Motor neuron (in vitro differentiated cells): ENCODE data around the gene KLHL25. TPM values are rescaled to one million over a fixed set of nuclear protein-coding genes. Genes with fewer than 3 reads are reported as not detected.

Experiments used
- ATAC-seq, 8 experiments: fragments of 200-7000 bp; cut with Tn5 transposase; replicated peaks in 6 of 8; 2 replicates each; pipeline ENCODE4 v1.8.0; 2021; ENCODE audit warnings: mild to moderate bottlenecking in 8 of 8, moderate library complexity in 8 of 8
- H3K27ac ChIP-seq, 2 donors: fragments of 250-450 bp; sonication (Bioruptor Pico); 2 replicates each; pipeline ENCODE4 v1.9.0; 2021; ENCODE audit warnings: antibody characterized with exemption in 2 of 2, mild to moderate bottlenecking in 2 of 2, moderate library complexity in 1 of 2
- H3K4me1 ChIP-seq, 2 donors: fragments of 250-450 bp; sonication (Bioruptor Pico); replicated peaks in 1 of 2; 2 replicates each; pipeline ENCODE4 v1.6.1; 2021; ENCODE audit warnings: antibody characterized with exemption in 2 of 2, mild to moderate bottlenecking in 2 of 2, moderate library complexity in 1 of 2
- H3K4me3 ChIP-seq, 5 donors: fragments of 250-450 bp; sonication (Bioruptor Pico); 2 replicates each; pipeline ENCODE4 v1.9.0; 2021; ENCODE audit warnings: antibody characterized with exemption in 5 of 5, mild to moderate bottlenecking in 5 of 5, moderate library complexity in 4 of 5
- WGBS, 10 experiments: fragments of 450-650 bp; shearing (Covaris generic); methylation state at CpG; one replicate each; pipeline ENCODE4 v1.0.0; 2022; 5-methylcytosine and 5-hydroxymethylcytosine counted together
- in situ Hi-C, 9 experiments: fragments of 400-800 bp; cut with MboI; loops; one replicate each; pipeline ENCODE4 v1.15.0; 2021; ENCODE audit warnings: low sequenced_read_pairs in 9 of 9, low pct_unique_long_range_greater_than_20kb in 2 of 9; ENCODE audit not compliant: unreplicated experiment in 9 of 9
- total RNA-seq, 8 experiments: library from RNA; unstranded; fragments of 300-600 nt; gene quantifications; 2 replicates each; pipeline versions ENCODE4 v1.2.3 to v1.2.4, GENCODE V29; 2022

KLHL25 gene
- total RNA-seq, 8 experiments from 2014 or later, result 1.1 to 19.2 (median 8.5) TPM

- no peak overlapping the region for H3K27ac ChIP-seq
- WGBS, 10 experiments, result 0 to 81% (median 71%) methylated on average over 1 to 9 of the region's 14 CpGs; no CpG with 5 or more reads in 2 of the 10 experiments
- H3K4me1 ChIP-seq, result peaks cover 12 to 34% of the 10 kb centered on the region in 2 donors
- H3K4me3 ChIP-seq, result no peak overlapping the region
- in situ Hi-C loops, result loop anchor here in 6 of 9 experiments (10.0 to 25.0 kb wide), 2 partner anchors 91 to 94 kb away; no protein-coding TSS in a partner anchor
- peak in 5 of 8 experiments; percentile 55 to 85 (median 70) for ATAC-seq
Observed at GRCh38 chr15:85743392-85744055, 51.2 kb downstream of the KLHL25 start.

GRCh38 chr15:85742186-85742821 lies 52.4 kb downstream of the KLHL25 start:
- 0 to 100% (median 61%) methylated on average over 1 to 6 of the region's 8 CpGs; no CpG with 5 or more reads in 3 of the 10 experiments for WGBS, 10 experiments
- Histone ChIP-seq H3K4me1 (peaks cover 12 to 28% of the 10 kb centered on the region in 2 donors), H3K27ac (peak overlapping the region in 1 of 2 donors; percentile 32), H3K4me3 (no peak overlapping the region)
- in situ Hi-C loops, result loop anchor here in 6 of 9 experiments (10.0 to 25.0 kb wide), 2 partner anchors 92 to 95 kb away; no protein-coding TSS in a partner anchor
- ATAC-seq, result peak; percentile 66 to 95 (median 83)

- no peak for ATAC-seq
- Histone ChIP-seq H3K4me3 (no peak overlapping the region), H3K27ac (peak overlapping the region in 1 of 2 donors; percentile 32), H3K4me1 (peaks cover 12 to 28% of the 10 kb centered on the region in 2 donors)
- in situ Hi-C loops, result loop anchor here in 6 of 9 experiments (10.0 to 25.0 kb wide), 2 partner anchors 93 to 96 kb away; no protein-coding TSS in a partner anchor
- 60 to 100% (median 93%) methylated on average over 1 to 11 of the region's 11 CpGs; no CpG with 5 or more reads in 1 of the 10 experiments for WGBS, 10 experiments
Observed at GRCh38 chr15:85741662-85742061, 53.1 kb downstream of the KLHL25 start.

- H3K4me1 ChIP-seq, result peaks cover 12 to 25% of the 10 kb centered on the region in 2 donors
- H3K4me3 ChIP-seq, result no peak overlapping the region
- no peak overlapping the region for H3K27ac ChIP-seq
- WGBS, 10 experiments, result 87 to 100% (median 94%) methylated on average over 1 to 8 of the region's 20 CpGs; no CpG with 5 or more reads in 5 of the 10 experiments
- in situ Hi-C loops, result loop anchor here in 6 of 9 experiments (10.0 to 25.0 kb wide), 2 partner anchors 94 to 96 kb away; no protein-coding TSS in a partner anchor
- ATAC-seq, result no peak
Observed at GRCh38 chr15:85741021-85741421, 53.7 kb downstream of the KLHL25 start.

DNA sequence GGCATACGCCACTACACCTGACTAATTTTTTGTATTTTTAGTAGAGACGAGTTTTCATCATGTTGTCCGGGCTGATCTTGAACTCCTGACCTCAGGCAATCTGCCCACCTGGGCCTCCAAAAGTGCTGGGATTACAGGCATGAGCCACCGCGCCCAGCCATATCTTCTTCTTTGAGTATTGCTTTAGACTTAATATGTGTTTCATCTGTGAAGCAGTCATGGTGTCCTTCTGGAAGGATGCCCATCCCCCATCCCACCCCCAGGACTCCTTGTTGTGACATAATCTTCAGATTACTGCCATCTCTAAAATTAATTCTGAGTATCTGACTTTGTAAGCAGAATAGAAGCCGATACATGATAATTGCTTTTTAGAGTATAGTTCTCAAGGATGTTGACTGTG lies 57.7 kb downstream of the KLHL25 start:
- Histone ChIP-seq H3K4me3 (no peak overlapping the region), H3K4me1 (peaks cover 1 to 4% of the 10 kb centered on the region in 2 donors), H3K27ac (no peak overlapping the region)
- no peak for ATAC-seq
- 67 to 100% (median 94%) methylated on average over 1 to 6 of the region's 6 CpGs; no CpG with 5 or more reads in 1 of the 10 experiments for WGBS, 10 experiments
- in situ Hi-C loops, result loop anchor here in 8 of 9 experiments (10.0 to 25.0 kb wide), 2 partner anchors 98 to 100 kb away; no protein-coding TSS in a partner anchor

- in situ Hi-C loops, result loop anchor here in 8 of 9 experiments (10.0 to 25.0 kb wide), 2 partner anchors 101 to 104 kb away; no protein-coding TSS in a partner anchor
- Histone ChIP-seq H3K27ac (no peak overlapping the region), H3K4me1 (no peaks in the 10 kb centered on the region), H3K4me3 (no peak overlapping the region)
- no peak for ATAC-seq
Observed at GRCh38 chr15:85733416-85733815, 61.3 kb downstream of the KLHL25 start.

- Histone ChIP-seq H3K4me1 (no peaks in the 10 kb centered on the region), H3K4me3 (no peak overlapping the region), H3K27ac (no peak overlapping the region)
- ATAC-seq, result peak; percentile 56 to 95 (median 70)
- in situ Hi-C loops, result loop anchor here in 8 of 9 experiments (10.0 to 25.0 kb wide), 2 partner anchors 105 to 107 kb away; no protein-coding TSS in a partner anchor
- 0 to 50% (median 2%) methylated on average over 1 to 5 of the region's 5 CpGs; no CpG with 5 or more reads in 2 of the 10 experiments for WGBS, 10 experiments
Observed at GRCh38 chr15:85730001-85730820, 64.5 kb downstream of the KLHL25 start.

DNA sequence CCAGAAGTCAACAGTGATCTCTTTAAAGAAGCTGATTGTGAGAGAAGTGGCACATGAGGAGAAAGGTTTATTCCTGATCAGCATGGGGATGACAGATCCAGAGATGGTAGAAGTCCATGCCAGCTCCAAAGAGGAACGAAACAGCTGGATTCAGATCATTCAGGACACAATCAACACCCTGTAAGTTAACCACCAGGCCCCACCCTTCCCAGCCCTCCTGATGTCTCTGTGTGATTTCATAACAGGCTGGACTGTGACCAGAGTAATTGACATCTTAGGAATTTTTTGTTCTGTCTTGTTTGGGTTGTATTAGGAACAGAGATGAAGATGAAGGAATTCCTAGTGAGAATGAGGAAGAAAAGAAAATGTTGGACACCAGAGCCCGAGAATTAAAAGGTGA lies 67.7 kb downstream of the KLHL25 start:
- ATAC-seq, result peak in 2 of 8 experiments; percentile 58 to 65
- no peak overlapping the region for H3K4me3 ChIP-seq
- in situ Hi-C loops, result loop anchor here in 5 of 9 experiments (25.0 kb wide), 1 partner anchor 110 kb away; no protein-coding TSS in a partner anchor
- no peaks in the 10 kb centered on the region for H3K4me1 ChIP-seq
- H3K27ac ChIP-seq, result no peak overlapping the region
- 15 to 100% (median 73%) methylated on average over 1 to 2 of the region's 2 CpGs; no CpG with 5 or more reads in 3 of the 10 experiments for WGBS, 10 experiments

GRCh38 chr15:85726454-85726853 lies 68.3 kb downstream of the KLHL25 start:
- WGBS, 10 experiments, result 13 to 100% (median 80%) methylated on average over 1 to 2 of the region's 2 CpGs; no CpG with 5 or more reads in 1 of the 10 experiments
- Histone ChIP-seq H3K4me1 (no peaks in the 10 kb centered on the region), H3K27ac (no peak overlapping the region), H3K4me3 (no peak overlapping the region)
- in situ Hi-C loops, result loop anchor here in 5 of 9 experiments (25.0 kb wide), 1 partner anchor 111 kb away; no protein-coding TSS in a partner anchor
- no peak for ATAC-seq

GRCh38 chr15:85725564-85725963 lies 69.2 kb downstream of the KLHL25 start:
- in situ Hi-C loops, result loop anchor here in 5 of 9 experiments (25.0 kb wide), 1 partner anchor 112 kb away; no protein-coding TSS in a partner anchor
- H3K4me1 ChIP-seq, result no peaks in the 10 kb centered on the region
- ATAC-seq, result no peak
- H3K27ac ChIP-seq, result no peak overlapping the region
- WGBS, 10 experiments, result 14 to 100% (median 92%) methylated on average over 1 to 3 of the region's 4 CpGs; no CpG with 5 or more reads in 1 of the 10 experiments
- H3K4me3 ChIP-seq, result no peak overlapping the region

- ATAC-seq, result no peak
- Histone ChIP-seq H3K4me1 (no peaks in the 10 kb centered on the region), H3K27ac (no peak overlapping the region), H3K4me3 (no peak overlapping the region)
- WGBS, 10 experiments, result 14 to 100% (median 100%) methylated on average over 1 to 3 of the region's 3 CpGs; no CpG with 5 or more reads in 4 of the 10 experiments
- in situ Hi-C loops, result loop anchor here in 5 of 9 experiments (25.0 kb wide), 1 partner anchor 112 kb away; no protein-coding TSS in a partner anchor
Observed at GRCh38 chr15:85725019-85725418, 69.7 kb downstream of the KLHL25 start.
